ENCODE data around the gene B4GALT3.

Gene B4GALT3

DNA sequence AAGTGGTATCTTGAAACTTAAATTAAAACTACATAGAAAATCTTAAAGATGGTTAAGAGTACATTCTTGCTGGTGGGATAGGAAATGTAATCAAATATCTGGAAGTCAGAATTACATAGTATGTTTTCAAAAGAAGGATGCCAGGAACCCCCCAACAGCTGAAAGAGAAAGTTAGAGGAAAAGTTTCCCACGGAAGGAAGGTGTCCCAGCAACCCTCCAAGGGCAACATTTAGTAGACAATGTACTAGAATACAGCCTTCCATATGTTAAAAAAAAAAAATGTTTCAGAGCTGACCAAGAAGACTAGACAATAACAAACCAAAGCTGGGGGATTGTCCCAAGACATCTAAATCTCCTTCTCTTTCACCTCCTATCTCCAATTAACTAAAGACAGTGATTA lies 47.0 kb downstream of the B4GALT3 start:
- no peak for DNase-seq (ENCODE audit: low read depth in 3 of 3)

DNA sequence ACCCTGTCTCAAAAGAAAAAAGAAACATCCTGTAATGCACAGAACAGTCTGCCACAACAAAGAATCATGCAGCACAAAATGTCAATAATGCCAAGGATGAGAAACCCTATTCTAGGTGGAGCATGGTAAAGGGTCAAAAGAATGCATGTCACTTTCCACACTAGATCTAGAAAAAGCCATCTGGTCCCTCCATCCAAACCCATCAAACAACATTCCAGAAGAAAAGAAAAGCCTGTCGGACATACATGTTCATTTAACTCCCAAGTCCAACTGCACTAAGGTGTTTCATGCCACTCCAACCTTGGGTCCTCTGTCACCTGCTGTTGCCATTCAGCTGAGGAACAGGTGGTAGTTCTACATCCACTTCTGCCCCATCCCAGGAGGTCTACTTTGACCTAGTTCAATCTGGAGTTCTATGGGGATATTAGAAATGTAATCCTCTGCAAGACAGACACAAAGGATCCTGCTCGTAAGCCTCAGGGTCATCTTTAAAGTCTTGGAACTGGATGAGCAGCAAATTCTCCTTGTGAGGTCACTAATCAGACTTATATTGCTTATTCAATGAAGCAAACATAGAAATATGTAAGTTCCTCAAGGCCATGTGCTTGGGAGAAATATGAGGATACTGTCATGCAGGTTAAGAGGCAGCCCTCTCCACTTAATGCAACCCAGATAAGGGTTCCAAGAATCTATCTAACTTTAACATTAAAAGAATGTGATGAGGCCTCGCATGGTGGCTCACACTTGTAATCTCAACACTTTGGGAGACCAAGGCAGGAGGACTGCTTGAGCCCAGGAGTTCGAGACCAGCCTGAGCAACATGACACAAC lies 48.5 kb downstream of the B4GALT3 start:
- DNase-seq (ENCODE audit: low read depth in 3 of 3), result no peak

DNA sequence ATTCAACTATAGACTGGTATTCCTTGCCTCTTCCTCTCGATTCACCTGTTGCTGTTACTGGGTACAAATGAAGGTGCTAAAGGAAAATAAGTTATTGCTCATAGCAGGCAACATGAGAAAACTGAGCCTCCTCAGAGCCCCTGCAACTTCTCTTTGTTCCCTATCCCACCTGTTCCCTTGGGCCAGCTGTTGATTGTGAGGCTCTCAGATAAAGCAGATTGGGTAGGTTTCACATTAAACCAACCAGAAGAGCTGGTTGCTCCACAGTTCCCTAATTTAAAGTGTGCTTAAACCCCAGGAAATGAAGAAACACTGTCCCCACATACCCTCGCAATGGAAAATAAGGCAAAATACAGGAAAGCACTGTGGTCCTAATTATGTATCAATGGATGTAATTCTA lies 49.7 kb downstream of the B4GALT3 start:
- no peak for DNase-seq (ENCODE audit: low read depth in 3 of 3)

DNA sequence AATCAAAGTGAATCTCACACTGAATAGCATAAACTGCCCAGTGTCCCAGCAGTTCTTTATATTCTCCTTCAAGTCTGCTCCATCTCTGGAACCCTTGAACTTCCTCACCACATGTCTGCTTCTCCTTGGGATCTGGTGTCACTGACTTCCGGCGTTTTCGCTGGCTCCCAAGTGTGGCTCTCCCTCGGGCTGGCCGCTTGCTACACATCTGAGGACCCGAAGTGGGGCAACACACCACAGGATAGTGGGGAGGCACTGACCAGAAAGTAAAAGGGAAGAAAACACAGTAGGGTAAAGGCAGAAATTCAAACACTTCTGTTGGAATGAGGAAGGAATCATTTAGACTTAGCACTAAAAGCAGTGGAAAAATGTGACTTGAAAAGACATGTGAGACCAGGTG lies 54.3 kb downstream of the B4GALT3 start:
- DNase-seq (ENCODE audit: low read depth in 3 of 3), result no peak

DNA sequence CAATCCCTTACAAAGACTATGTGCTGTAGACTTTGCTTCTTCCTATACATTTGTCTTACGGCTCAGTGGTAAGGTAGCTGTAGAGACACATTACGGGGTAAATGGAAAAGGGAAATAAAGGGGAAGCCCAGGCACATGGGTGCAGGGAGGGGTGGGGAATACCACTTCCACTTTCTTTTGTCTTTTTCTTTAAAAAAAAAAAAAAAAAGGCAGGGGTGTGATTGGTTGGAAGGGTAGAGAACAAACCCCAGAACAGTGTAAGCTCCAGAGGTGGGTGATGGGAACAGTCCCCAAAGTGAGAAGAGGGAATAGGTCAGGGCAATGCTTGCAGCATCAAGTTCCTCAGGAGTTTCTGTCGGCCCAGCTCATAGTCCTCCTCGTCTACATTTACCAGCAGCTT lies 55.5 kb downstream of the B4GALT3 start:
- DNase-seq (ENCODE audit: low read depth in 3 of 3), result no peak
